Glomerular visceral epithelial cell (primary cell): Measurements from ENCODE around the gene ECT2L.
"Not testable (repeated sequence)": the region's sequence is repeated elsewhere in the genome, so short reads cannot be mapped to it uniquely, and the experiment has no call there.

Source experiments
- DNase-seq: peaks from one replicate; pipeline ENCODE4 v3.0.0-alpha.2; 2016; ENCODE audit errors: extremely low spot score

The ECT2L gene

GRCh38 chr6:138936873-138937272, 141.0 kb downstream of the ECT2L start:
- not testable (repeated sequence) for DNase-seq

DNA sequence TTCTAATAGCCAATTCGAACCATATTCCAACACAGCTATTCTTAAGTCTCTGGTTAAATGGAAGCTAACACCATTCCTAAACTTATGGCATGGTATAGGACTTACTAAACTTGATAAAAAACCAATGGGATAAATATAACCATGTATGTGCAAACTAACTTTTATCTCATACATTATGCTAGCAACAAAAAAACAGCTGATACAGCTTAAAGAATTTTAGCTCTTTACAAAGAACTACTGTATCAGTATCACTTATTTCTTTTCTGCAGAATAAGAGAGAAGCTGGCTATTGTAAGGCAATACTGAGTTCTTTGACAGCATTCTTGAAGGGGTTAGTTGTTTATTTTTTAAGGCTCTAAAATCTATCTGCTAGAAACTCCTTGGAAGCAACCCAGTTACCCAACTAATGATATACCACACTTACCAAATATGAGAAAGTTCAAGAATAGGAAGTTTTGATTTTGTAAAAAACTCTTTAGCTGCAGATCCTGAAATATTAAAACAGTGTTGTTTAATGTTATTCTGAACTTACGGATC, 147.3 kb downstream of the ECT2L start:
- no peak for DNase-seq

GRCh38 chr6:138944412-138944811, 148.5 kb downstream of the ECT2L start:
- DNase-seq = peak; percentile 55

DNA sequence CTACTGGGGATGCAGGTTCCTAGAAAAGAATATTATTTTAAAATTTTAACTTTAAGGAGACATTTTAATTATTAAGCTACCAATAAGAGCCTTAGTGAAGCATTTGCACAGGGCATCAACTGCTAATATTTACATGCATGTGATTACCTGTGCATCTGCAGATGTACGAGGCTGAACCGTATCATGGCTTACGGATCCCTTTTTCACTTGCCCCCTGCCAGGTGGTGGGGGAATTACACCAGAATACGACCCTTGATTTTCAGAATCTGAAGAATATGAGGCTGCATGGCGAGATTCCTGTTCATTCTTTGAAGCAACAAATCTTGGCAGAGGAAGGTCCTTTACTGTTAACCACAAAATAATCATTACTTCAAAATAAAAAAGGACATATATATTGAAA, 149.5 kb downstream of the ECT2L start:
- DNase-seq = no peak

DNA sequence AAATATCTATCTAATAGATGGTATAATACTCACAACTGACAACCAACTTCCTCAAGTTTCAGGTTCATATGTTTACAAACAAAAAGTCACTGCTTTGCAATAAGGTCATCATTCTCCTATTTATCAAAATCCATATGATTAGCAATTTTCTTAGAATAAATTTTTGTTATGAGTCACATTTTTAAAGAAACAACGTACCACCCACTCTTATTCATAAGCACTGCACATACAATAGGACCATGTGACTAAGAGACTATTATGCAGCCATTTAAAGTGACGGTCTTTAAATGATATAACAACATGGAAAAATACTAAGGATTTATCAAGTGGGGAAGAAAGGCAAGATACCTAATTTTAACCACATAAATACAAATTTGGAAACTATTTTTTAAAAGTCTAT, 152.1 kb downstream of the ECT2L start:
- DNase-seq = no peak

GRCh38 chr6:138948546-138949179, 152.8 kb downstream of the ECT2L start:
- no peak for DNase-seq

DNA sequence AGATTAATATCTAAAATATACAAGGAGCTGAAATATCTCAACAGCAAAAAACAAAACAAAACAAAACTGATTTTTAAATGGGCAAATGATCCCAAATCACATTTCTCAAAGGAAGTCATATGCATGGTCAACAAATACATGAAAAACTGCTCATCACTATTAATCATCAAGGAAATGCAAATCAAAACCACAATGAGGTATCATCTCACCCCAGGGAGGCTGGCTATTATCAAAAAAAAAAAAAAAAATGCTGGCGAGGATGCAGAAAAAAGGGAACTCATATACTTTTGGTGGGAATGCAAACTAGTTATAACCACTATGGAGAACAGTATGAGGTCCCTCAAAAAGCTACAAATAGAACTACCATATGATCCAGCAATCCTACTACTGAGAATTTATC, 157.6 kb downstream of the ECT2L start:
- peak; percentile 17 for DNase-seq
